ENCODE data around the gene CLIC5. TPM values are rescaled to one million over a fixed set of nuclear protein-coding genes. Genes with fewer than 3 reads are reported as not detected.

The CLIC5 gene
- total RNA-seq, 1 experiment from 2014 or later = 0.20 TPM

DNA sequence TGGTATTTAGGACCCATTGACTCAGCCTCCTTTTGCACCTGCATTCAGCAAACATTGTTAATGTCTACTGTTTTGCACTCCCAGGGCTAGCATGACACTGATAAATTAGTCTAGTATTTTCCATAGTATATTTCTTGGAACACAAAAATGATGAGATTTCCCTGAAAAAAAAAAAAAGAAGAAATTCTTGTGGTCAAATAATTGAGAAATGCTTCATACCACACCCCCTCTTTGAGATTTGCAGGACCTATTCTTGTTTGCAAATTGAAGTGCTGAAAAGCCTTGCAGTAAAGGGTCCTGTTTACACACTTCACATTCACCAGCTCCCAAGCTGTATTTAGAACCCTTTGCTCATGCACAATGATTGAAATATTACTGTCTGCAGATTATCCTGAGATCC, 36.3 kb upstream of the CLIC5 start:
- Mint-ChIP-seq H3K4me1 (peaks cover 20 to 21% of the 10 kb centered on the region in 2 experiments), H3K36me3 (ENCODE audit: insufficient read depth in 1 of 3, low read depth in 3 of 3) (peaks cover under 1 to 9% (median 1%) of the 10 kb centered on the region in 3 experiments; a peak in 6 of 7 replicates), H3K27ac (no peak overlapping the region), H3K27me3 (ENCODE audit: low read depth) (no peaks in the 10 kb centered on the region), H3K4me3 (no peak overlapping the region), H3K9me3 (peaks cover 7 to 8% of the 10 kb centered on the region in 2 experiments)
- no peaks in the 10 kb centered on the region for H3K79me2 ChIP-seq (ENCODE audit: insufficient read depth, low read length)
- no peak overlapping the region for H3K4me2 ChIP-seq (ENCODE audit: insufficient read depth, insufficient read length, low read length)
- no peak overlapping the region for H4K91ac ChIP-seq (ENCODE audit: insufficient read length, low read depth, low read length)
- H2BK20ac ChIP-seq (ENCODE audit: low read depth, low read length, poor library complexity, severe bottlenecking) = no peak overlapping the region
- no peak overlapping the region for H3K9ac ChIP-seq (ENCODE audit: extremely low read depth, insufficient read length, low read length)
- H3K14ac ChIP-seq (ENCODE audit: insufficient read depth, low read length) = no peak overlapping the region
- H4K5ac ChIP-seq (ENCODE audit: insufficient read length, low read depth, low read length) = no peak overlapping the region
- no peak overlapping the region for H2BK5ac ChIP-seq (ENCODE audit: insufficient read length, low read length)
- no peak overlapping the region for H2AFZ ChIP-seq (ENCODE audit: low read length)
- H4K8ac ChIP-seq (replicated peaks; ENCODE audit: insufficient read length, low read depth, low read length) = no peak overlapping the region
- H3K27ac ChIP-seq (ENCODE audit: insufficient read length, low read depth, low read length) = no peak overlapping the region
- no peak overlapping the region for H2AK5ac ChIP-seq (ENCODE audit: insufficient read length, low read length)
- no peak overlapping the region for H3K56ac ChIP-seq (ENCODE audit: insufficient read length, low read depth, low read length)
- H2BK15ac ChIP-seq (ENCODE audit: low read depth, low read length) = no peak overlapping the region
- H4K20me1 ChIP-seq (ENCODE audit: control insufficient read depth, insufficient read depth, insufficient read length) = no peaks in the 10 kb centered on the region
- H3K27me3 ChIP-seq (ENCODE audit: insufficient read depth, low read length) = no peaks in the 10 kb centered on the region
- H2BK12ac ChIP-seq (ENCODE audit: insufficient read length, low read depth, low read length) = no peak overlapping the region
- no peak overlapping the region for H3K23ac ChIP-seq (ENCODE audit: insufficient read length, low read depth, low read length)
- H2BK120ac ChIP-seq (ENCODE audit: low read depth, low read length, poor library complexity, severe bottlenecking) = no peak overlapping the region
- H3K4me1 ChIP-seq (ENCODE audit: insufficient read depth, low read length) = no peaks in the 10 kb centered on the region; the same call in 1 of the 2 replicates
- no peak for DNase-seq
- H3K9me3 ChIP-seq (ENCODE audit: control insufficient read depth, low read depth, low read length) = no peaks in the 10 kb centered on the region
- TF ChIP-seq, protein P1, sequence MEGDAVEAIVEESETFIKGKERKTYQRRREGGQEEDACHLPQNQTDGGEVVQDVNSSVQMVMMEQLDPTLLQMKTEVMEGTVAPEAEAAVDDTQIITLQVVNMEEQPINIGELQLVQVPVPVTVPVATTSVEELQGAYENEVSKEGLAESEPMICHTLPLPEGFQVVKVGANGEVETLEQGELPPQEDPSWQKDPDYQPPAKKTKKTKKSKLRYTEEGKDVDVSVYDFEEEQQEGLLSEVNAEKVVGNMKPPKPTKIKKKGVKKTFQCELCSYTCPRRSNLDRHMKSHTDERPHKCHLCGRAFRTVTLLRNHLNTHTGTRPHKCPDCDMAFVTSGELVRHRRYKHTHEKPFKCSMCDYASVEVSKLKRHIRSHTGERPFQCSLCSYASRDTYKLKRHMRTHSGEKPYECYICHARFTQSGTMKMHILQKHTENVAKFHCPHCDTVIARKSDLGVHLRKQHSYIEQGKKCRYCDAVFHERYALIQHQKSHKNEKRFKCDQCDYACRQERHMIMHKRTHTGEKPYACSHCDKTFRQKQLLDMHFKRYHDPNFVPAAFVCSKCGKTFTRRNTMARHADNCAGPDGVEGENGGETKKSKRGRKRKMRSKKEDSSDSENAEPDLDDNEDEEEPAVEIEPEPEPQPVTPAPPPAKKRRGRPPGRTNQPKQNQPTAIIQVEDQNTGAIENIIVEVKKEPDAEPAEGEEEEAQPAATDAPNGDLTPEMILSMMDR (conservative IDR thresholded peaks at IDR 0.05) = no peak
- H3T11ph ChIP-seq (ENCODE audit: low read length) = no peak overlapping the region
- no peak overlapping the region for H3K4ac ChIP-seq (ENCODE audit: low read depth, low read length)
- H3K23me2 ChIP-seq (ENCODE audit: insufficient read length, low read depth, low read length, poor library complexity, severe bottlenecking) = no peaks in the 10 kb centered on the region
- no peak overlapping the region for H3K18ac ChIP-seq (ENCODE audit: insufficient read length, low read depth, low read length)
- no peaks in the 10 kb centered on the region for H3K79me1 ChIP-seq (ENCODE audit: insufficient read depth, low read depth, low read length, poor library complexity, severe bottlenecking)

Measured in H9 (cell line).